Measurements from ENCODE around the gene MTA1. TPM values are rescaled to one million over a fixed set of nuclear protein-coding genes. Genes with fewer than 3 reads are reported as not detected.

Gene MTA1
- total and polyA plus RNA-seq, 11 donors, result 71.8 to 191 (median 109) TPM

DNA sequence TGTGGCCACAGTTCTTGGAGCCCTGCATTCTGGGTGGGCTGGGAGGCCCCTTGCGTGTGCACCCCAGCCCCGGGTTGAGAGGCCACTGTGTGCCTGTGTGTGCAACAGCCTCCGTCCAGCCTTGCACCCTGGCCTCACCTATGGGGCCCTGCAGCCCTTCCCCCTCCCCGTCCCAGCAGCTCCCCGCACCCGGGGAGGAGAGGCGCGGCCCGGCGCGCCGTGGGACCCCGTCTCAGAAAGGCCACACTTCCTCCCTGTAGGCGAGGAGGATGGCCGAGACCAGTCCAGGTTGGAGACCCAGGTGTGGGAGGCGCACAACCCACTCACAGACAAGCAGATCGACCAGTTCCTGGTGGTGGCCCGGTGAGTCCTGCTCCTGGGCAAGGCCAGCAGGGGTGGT is 38.4 kb downstream of the MTA1 start:
- ATAC-seq (no peak), DNase-seq (peak in 1 of 5 donors; percentile 50)
- TF ChIP-seq, protein P1, sequence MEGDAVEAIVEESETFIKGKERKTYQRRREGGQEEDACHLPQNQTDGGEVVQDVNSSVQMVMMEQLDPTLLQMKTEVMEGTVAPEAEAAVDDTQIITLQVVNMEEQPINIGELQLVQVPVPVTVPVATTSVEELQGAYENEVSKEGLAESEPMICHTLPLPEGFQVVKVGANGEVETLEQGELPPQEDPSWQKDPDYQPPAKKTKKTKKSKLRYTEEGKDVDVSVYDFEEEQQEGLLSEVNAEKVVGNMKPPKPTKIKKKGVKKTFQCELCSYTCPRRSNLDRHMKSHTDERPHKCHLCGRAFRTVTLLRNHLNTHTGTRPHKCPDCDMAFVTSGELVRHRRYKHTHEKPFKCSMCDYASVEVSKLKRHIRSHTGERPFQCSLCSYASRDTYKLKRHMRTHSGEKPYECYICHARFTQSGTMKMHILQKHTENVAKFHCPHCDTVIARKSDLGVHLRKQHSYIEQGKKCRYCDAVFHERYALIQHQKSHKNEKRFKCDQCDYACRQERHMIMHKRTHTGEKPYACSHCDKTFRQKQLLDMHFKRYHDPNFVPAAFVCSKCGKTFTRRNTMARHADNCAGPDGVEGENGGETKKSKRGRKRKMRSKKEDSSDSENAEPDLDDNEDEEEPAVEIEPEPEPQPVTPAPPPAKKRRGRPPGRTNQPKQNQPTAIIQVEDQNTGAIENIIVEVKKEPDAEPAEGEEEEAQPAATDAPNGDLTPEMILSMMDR (IDR thresholded peaks at IDR 0.05), result no peak
- TF ChIP-seq POLR2A (IDR thresholded peaks at IDR 0.05), result no peak
- WGBS, 4 donors, result 86 to 91% (median 90%) methylated on average over 13 to 18 of the region's 18 CpGs
- peaks cover 0 to 80% (median 65%) of the 10 kb centered on the region in 9 donors for H3K36me3 ChIP-seq
- intact Hi-C loops (cut with DNase I), result no loop called here
- H3K4me1 ChIP-seq, result peaks cover 0 to 6% (median 0%) of the 10 kb centered on the region in 12 donors
- no peaks in the 10 kb centered on the region for H3K27me3 ChIP-seq
- no peaks in the 10 kb centered on the region for H3K9me3 ChIP-seq
- H3K4me3 ChIP-seq, result no peak overlapping the region
- H3K27ac ChIP-seq, result no peak overlapping the region

DNA sequence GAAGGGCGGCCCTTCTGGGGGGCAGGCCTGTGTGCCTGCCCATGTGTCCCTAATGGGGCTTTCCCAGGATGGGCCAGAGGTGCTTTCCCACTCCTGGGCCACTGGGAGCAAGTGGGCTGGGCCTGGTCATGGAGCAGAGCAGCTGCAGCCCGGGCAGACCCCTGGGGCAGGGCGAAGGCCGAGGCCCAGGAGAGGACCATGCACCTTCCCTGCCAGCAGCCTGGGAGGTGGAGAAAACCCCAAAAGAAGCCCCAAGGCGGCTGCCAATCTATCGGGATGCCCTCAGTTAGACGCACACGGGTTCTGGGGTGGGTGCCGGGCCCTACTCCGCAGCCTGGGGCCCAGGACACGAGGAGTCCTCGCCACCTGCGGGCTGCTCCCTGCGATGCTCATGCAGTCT is 38.9 kb downstream of the MTA1 start:
- TF ChIP-seq, protein P1 (IDR thresholded peaks at IDR 0.05), result no peak
- no peak for TF ChIP-seq POLR2A (IDR thresholded peaks at IDR 0.05)
- Histone ChIP-seq H3K27me3 (no peaks in the 10 kb centered on the region), H3K4me1 (peaks cover 0 to 12% (median 2%) of the 10 kb centered on the region in 12 donors), H3K9me3 (no peaks in the 10 kb centered on the region), H3K4me3 (no peak overlapping the region), H3K27ac (no peak overlapping the region), H3K36me3 (peaks cover 0 to 82% (median 67%) of the 10 kb centered on the region in 9 donors)
- 81 to 89% (median 85%) methylated on average over 8 to 14 of the region's 14 CpGs for WGBS, 4 donors
- DNase-seq, result peak in 1 of 5 donors; percentile 53
- intact Hi-C loops (cut with DNase I), result no loop called here
- ATAC-seq, result no peak

DNA sequence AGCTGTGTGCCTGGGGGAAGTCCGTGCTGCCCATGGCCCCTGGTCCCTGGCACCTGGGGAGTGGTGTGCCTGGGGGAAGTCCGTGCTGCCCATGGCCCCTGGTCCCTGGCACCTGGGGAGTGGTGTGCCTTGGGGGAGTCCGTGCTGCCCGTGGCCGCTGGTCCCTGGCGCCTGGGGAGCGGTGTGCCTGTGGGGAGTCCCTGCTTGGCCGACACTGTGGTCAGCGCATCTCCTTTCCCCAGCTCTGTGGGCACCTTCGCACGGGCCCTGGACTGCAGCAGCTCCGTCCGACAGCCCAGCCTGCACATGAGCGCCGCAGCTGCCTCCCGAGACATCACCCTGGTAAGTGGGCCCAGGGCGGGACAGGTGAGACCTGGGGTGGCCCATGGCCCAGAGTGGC is 40.5 kb downstream of the MTA1 start:
- Histone ChIP-seq H3K36me3 (peaks cover 0 to 83% (median 67%) of the 10 kb centered on the region in 9 donors), H3K9me3 (no peaks in the 10 kb centered on the region), H3K4me1 (peaks cover 0 to 18% (median 5%) of the 10 kb centered on the region in 12 donors), H3K4me3 (no peak overlapping the region), H3K27me3 (no peaks in the 10 kb centered on the region), H3K27ac (no peak overlapping the region)
- WGBS, 4 donors, result 95 to 97% (median 96%) methylated on average over 13 to 17 of the region's 17 CpGs
- DNase-seq (no peak), ATAC-seq (no peak)
- intact Hi-C loops (cut with DNase I), result no loop called here
- no peak for TF ChIP-seq POLR2A (IDR thresholded peaks at IDR 0.05)
- TF ChIP-seq, protein P1 (IDR thresholded peaks at IDR 0.05), result no peak

DNA sequence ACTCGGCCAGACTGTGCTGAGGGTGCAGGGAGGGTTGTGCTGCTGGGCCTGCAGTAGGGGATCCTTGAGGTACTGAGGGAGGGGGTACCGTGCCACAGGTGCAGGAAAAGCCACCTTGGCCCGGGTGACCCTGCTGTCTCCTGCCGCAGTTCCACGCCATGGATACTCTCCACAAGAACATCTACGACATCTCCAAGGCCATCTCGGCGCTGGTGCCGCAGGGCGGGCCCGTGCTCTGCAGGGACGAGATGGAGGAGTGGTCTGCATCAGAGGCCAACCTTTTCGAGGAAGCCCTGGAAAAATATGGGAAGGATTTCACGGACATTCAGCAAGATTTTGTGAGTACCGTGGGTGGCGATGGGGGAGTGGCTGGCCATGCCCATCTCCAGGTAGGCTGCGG is 41.0 kb downstream of the MTA1 start:
- Histone ChIP-seq H3K4me1 (peaks cover 0 to 23% (median 9%) of the 10 kb centered on the region in 12 donors), H3K4me3 (no peak overlapping the region), H3K36me3 (peaks cover 0 to 81% (median 67%) of the 10 kb centered on the region in 9 donors), H3K27ac (no peak overlapping the region), H3K9me3 (no peaks in the 10 kb centered on the region), H3K27me3 (no peaks in the 10 kb centered on the region)
- TF ChIP-seq, protein P1 (IDR thresholded peaks at IDR 0.05), result no peak
- no peak for TF ChIP-seq POLR2A (IDR thresholded peaks at IDR 0.05)
- intact Hi-C loops (cut with DNase I), result no loop called here
- ATAC-seq (no peak), DNase-seq (no peak)
- 86 to 95% (median 94%) methylated on average over 5 to 17 of the region's 17 CpGs for WGBS, 4 donors

Measured in heart left ventricle (tissue), 16 donors.